ENCODE data around the gene MLPH. TPM values are rescaled to one million over a fixed set of nuclear protein-coding genes. Genes with fewer than 3 reads are reported as not detected.

Gene MLPH
- total RNA-seq, 4 donors from 2014 or later = 5.3 to 8.7 (median 7.8) TPM

GRCh38 chr2:237496428-237496827, 9.4 kb downstream of the MLPH start:
- Histone ChIP-seq H3K27me3 (peaks cover 0 to 18% (median 0%) of the 10 kb centered on the region in 4 donors), H3K36me3 (peaks cover 0 to 4% (median 0%) of the 10 kb centered on the region in 4 donors), H3K9me3 (peaks cover 0 to 12% (median 8%) of the 10 kb centered on the region in 4 donors), H3K27ac (replicated peaks in 1 of 4) (no peak overlapping the region), H3K4me1 (peaks cover 0 to 4% (median 0%) of the 10 kb centered on the region in 4 donors), H3K4me3 (no peak overlapping the region)
- TF ChIP-seq POLR2A (IDR thresholded peaks at IDR 0.05; ENCODE audit: low read depth) (no peak), CTCF (IDR thresholded peaks at IDR 0.05) (no peak), EP300 (IDR thresholded peaks at IDR 0.05) (no peak), POLR2AphosphoS5 (IDR thresholded peaks at IDR 0.05) (no peak)
- no peak for DNase-seq (ENCODE audit: extremely low spot score)
- 83% methylated on average over 8 of the region's 8 CpGs for WGBS
- intact Hi-C loops (cut with DNase I) = no loop called here

- intact Hi-C loops (cut with DNase I) = no loop called here
- H3K36me3 ChIP-seq = peaks cover 0 to 4% (median 0%) of the 10 kb centered on the region in 4 donors
- 87% methylated on average over 23 of the region's 23 CpGs for WGBS
- peaks cover 0 to 8% (median 0%) of the 10 kb centered on the region in 4 donors for H3K4me1 ChIP-seq
- no peak for TF ChIP-seq EP300 (IDR thresholded peaks at IDR 0.05)
- no peak overlapping the region for H3K27ac ChIP-seq (replicated peaks in 1 of 4)
- peaks cover 0 to 4% (median 2%) of the 10 kb centered on the region in 4 donors for H3K9me3 ChIP-seq
- DNase-seq (ENCODE audit: extremely low spot score) = no peak
- no peak overlapping the region for H3K4me3 ChIP-seq
- peaks cover 0 to 18% (median 0%) of the 10 kb centered on the region in 4 donors for H3K27me3 ChIP-seq
These were observed 10.2 kb downstream of the MLPH start for GRCh38 chr2:237497009-237497837.

- DNase-seq (ENCODE audit: extremely low spot score) = no peak
- WGBS = 76% methylated on average over 9 of the region's 10 CpGs
- Histone ChIP-seq H3K27ac (replicated peaks in 1 of 4) (no peak overlapping the region), H3K4me3 (no peak overlapping the region), H3K36me3 (peaks cover 0 to 4% (median 0%) of the 10 kb centered on the region in 4 donors), H3K9me3 (no peaks in the 10 kb centered on the region), H3K27me3 (peaks cover 0 to 18% (median 0%) of the 10 kb centered on the region in 4 donors), H3K4me1 (peaks cover 0 to 11% (median 0%) of the 10 kb centered on the region in 4 donors)
- intact Hi-C loops (cut with DNase I) = no loop called here
- TF ChIP-seq CTCF (IDR thresholded peaks at IDR 0.05) (no peak), EP300 (IDR thresholded peaks at IDR 0.05) (no peak), POLR2A (IDR thresholded peaks at IDR 0.05; ENCODE audit: low read depth) (no peak), POLR2AphosphoS5 (IDR thresholded peaks at IDR 0.05) (no peak)
These were observed 10.8 kb downstream of the MLPH start for GRCh38 chr2:237497838-237498186.

- Histone ChIP-seq H3K4me3 (no peak overlapping the region), H3K9me3 (no peaks in the 10 kb centered on the region), H3K36me3 (peaks cover 0 to 4% (median 0%) of the 10 kb centered on the region in 4 donors), H3K27ac (replicated peaks in 1 of 4) (no peak overlapping the region), H3K27me3 (peaks cover 0 to 18% (median 0%) of the 10 kb centered on the region in 4 donors), H3K4me1 (peaks cover 0 to 11% (median 0%) of the 10 kb centered on the region in 4 donors)
- no peak for TF ChIP-seq CTCF (IDR thresholded peaks at IDR 0.05)
- intact Hi-C loops (cut with DNase I) = no loop called here
- no peak for DNase-seq (ENCODE audit: extremely low spot score)
- WGBS = 74% methylated on average over 11 of the region's 11 CpGs
These were observed 11.3 kb downstream of the MLPH start for GRCh38 chr2:237498341-237498740.

GRCh38 chr2:237500681-237501424, 13.8 kb downstream of the MLPH start:
- intact Hi-C loops (cut with DNase I) = no loop called here

More at GRCh38 chr2:237500681-237501424, 13.8 kb downstream of the MLPH start:
- WGBS = 63% methylated on average over 13 of the region's 13 CpGs
- H3K9me3 ChIP-seq = no peaks in the 10 kb centered on the region
- peaks cover 0 to 13% (median 0%) of the 10 kb centered on the region in 4 donors for H3K27me3 ChIP-seq
- no peak for DNase-seq (ENCODE audit: extremely low spot score)
- TF ChIP-seq POLR2AphosphoS5 (IDR thresholded peaks at IDR 0.05) (no peak), CTCF (IDR thresholded peaks at IDR 0.05) (no peak), EP300 (IDR thresholded peaks at IDR 0.05) (no peak), POLR2A (IDR thresholded peaks at IDR 0.05; ENCODE audit: low read depth) (no peak)
- no peaks in the 10 kb centered on the region for H3K36me3 ChIP-seq
- no peak overlapping the region for H3K4me3 ChIP-seq
- no peak overlapping the region for H3K27ac ChIP-seq (replicated peaks in 1 of 4)
- H3K4me1 ChIP-seq = peaks cover 0 to 11% (median 4%) of the 10 kb centered on the region in 4 donors
